Loucy (cell line): Measurements from ENCODE around the gene OR2Y1.

Experiments used
- EZH2phosphoT487 ChIP-seq: fragments of 200-600 bp; IDR thresholded peaks from 2 replicates; pipeline ENCODE4 v1.6.1; 2018; ENCODE audit warnings: antibody characterized with exemption, mild to moderate bottlenecking, moderate library complexity, borderline replicate concordance
- TF ChIP-seq, protein P1 (sequence below): fragments of 200-600 bp; sonication (generic); conservative IDR thresholded peaks from 2 replicates; pipeline ENCODE4 v1.5.1; 2014; ENCODE audit warnings: mild to moderate bottlenecking, antibody characterized with exemption, low read length

DNA sequence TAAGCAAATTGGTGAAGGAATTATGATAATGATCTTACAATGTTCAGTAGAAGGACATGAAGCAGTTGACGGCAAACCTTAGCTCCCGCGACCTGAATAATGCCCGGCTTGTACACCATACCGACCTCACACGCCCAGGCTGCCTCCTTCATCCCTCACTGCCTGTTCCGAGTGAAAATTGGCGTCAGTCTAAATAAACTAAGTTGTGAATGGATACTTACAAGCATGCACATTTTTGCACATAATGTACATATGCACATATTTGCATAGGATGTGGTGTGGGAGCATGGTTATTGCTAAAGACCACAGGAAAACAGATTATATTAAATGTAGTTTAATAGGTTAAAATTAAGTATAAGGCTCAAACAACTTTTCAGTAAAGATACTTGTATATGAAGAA lies 14.9 kb downstream of the OR2Y1 start:
- TF ChIP-seq, protein P1, sequence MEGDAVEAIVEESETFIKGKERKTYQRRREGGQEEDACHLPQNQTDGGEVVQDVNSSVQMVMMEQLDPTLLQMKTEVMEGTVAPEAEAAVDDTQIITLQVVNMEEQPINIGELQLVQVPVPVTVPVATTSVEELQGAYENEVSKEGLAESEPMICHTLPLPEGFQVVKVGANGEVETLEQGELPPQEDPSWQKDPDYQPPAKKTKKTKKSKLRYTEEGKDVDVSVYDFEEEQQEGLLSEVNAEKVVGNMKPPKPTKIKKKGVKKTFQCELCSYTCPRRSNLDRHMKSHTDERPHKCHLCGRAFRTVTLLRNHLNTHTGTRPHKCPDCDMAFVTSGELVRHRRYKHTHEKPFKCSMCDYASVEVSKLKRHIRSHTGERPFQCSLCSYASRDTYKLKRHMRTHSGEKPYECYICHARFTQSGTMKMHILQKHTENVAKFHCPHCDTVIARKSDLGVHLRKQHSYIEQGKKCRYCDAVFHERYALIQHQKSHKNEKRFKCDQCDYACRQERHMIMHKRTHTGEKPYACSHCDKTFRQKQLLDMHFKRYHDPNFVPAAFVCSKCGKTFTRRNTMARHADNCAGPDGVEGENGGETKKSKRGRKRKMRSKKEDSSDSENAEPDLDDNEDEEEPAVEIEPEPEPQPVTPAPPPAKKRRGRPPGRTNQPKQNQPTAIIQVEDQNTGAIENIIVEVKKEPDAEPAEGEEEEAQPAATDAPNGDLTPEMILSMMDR = no peak
- TF ChIP-seq EZH2phosphoT487 = no peak
